Lower lobe of right lung (tissue), 2 donors: ENCODE measurements around the gene SEMA3G. TPM values are rescaled to one million over a fixed set of nuclear protein-coding genes. Genes with fewer than 3 reads are reported as not detected.

ENCODE experiments used
- ATAC-seq, 2 donors: fragments of 200-7000 bp; cut with Tn5 transposase; one replicate each; pipeline ENCODE4 v1.9.1; 2020 to 2022; ENCODE audit warnings: mild to moderate bottlenecking in 2 of 2, moderate library complexity in 2 of 2
- DNase-seq: peaks from one replicate; pipeline ENCODE4 v3.0.0-alpha.2; 2020
- H3K27ac ChIP-seq: fragments of 200-600 bp; one replicate; pipeline ENCODE4 v1.8.0; 2022
- H3K27me3 ChIP-seq: fragments of 200-600 bp; one replicate; pipeline ENCODE4 v1.8.0; 2022; ENCODE audit warnings: low read depth
- H3K36me3 ChIP-seq: fragments of 200-600 bp; one replicate; pipeline ENCODE4 v1.8.0; 2022; ENCODE audit warnings: mild to moderate bottlenecking
- H3K4me1 ChIP-seq: fragments of 200-600 bp; one replicate; pipeline ENCODE4 v1.8.0; 2022
- H3K4me3 ChIP-seq: fragments of 200-600 bp; one replicate; pipeline ENCODE4 v1.8.0; 2022; ENCODE audit warnings: mild to moderate bottlenecking
- H3K9me3 ChIP-seq: fragments of 200-600 bp; one replicate; pipeline ENCODE4 v1.8.0; 2022
- CTCF ChIP-seq: fragments of 200-600 bp; IDR thresholded peaks from one replicate; pipeline ENCODE4 v1.8.0; 2022; ENCODE audit warnings: antibody characterized with exemption, mild to moderate bottlenecking
- intact Hi-C: fragments of 100-400 bp; cut with DNase I; formaldehyde crosslinking; loops from one replicate; pipeline ENCODE4 v1.11.0; 2022
- total RNA-seq: library from RNA; stranded (reverse); fragmentation: NEBNext Ultra II Directional; extraction: Animal tissue kit (Norgen Biotek cat#: 25700); gene quantifications from one replicate; pipeline ENCODE4 v1.2.1, GENCODE V29; 2021
- donor health status: DM: no; HTN: yes; CAD: no; lungs with severe emphysema.

The SEMA3G gene
- total RNA-seq, 1 donor from 2014 or later, result 23.6 TPM

- H3K9me3 ChIP-seq, result no peaks in the 10 kb centered on the region
- H3K4me3 ChIP-seq, result no peak overlapping the region
- no peaks in the 10 kb centered on the region for H3K36me3 ChIP-seq
- ATAC-seq (no peak), DNase-seq (no peak)
- H3K27ac ChIP-seq, result no peak overlapping the region
- no peaks in the 10 kb centered on the region for H3K27me3 ChIP-seq
- H3K4me1 ChIP-seq, result peaks cover 28% of the 10 kb centered on the region
- intact Hi-C loops, result no loop called here
- TF ChIP-seq CTCF, result no peak
Measured at GRCh38 chr3:52447512-52448355, 2.8 kb upstream of the SEMA3G start.

DNA sequence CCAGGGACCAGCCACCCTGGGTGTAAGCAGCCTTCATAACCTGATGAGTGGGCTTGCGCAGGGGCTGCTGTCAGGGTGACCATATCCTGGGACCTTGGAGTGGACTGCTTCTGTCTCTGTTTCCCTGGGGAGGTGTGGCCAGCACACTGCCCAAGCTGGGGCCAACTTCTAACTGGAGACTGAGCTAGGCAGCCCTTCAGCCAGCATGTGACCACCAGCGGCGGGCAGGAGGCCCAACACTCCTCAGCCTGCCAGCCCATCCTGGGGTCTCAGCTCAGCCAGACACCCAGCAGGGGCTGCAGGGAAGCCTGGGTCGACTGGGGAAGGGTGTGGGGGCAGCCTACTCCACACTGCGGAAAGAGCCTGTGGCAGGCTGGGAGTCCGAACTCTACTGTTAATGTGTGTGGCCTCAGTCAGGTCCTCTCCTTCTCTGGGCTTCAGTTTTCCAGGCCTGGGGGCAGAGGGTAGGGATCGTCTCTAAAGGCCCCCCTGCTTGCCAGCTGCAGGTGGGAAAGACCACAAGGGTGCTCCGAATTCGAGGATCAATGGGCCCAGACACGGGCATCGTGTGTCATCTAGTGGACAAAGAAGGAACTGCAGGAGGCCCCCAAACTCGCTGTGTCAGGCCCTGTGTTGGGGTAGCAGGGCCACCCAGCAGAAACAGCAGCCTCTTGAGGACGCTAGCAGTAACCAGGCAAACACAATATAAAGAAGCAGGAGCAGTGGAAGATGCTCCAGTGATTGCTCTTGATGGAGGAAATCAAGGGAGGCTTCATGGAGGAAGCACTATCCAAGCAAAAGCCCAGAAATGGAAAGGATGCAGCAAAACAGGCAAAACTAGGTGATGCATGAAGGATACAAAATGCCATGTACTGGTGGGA is 2.0 kb upstream of the SEMA3G start:
- intact Hi-C loops, result no loop called here
- peak; percentile 67 for DNase-seq
- no peak overlapping the region for H3K27ac ChIP-seq
- H3K4me1 ChIP-seq, result peaks cover 28% of the 10 kb centered on the region
- peak; percentile 60 to 61 for ATAC-seq
- peak; percentile 100 for TF ChIP-seq CTCF
- H3K36me3 ChIP-seq, result no peaks in the 10 kb centered on the region
- no peak overlapping the region for H3K4me3 ChIP-seq
- no peaks in the 10 kb centered on the region for H3K27me3 ChIP-seq
- H3K9me3 ChIP-seq, result no peaks in the 10 kb centered on the region

GRCh38 chr3:52446042-52446441 is 1.1 kb upstream of the SEMA3G start:
- Histone ChIP-seq H3K36me3 (peaks cover 4% of the 10 kb centered on the region), H3K4me3 (no peak overlapping the region), H3K27me3 (no peaks in the 10 kb centered on the region), H3K27ac (no peak overlapping the region), H3K9me3 (no peaks in the 10 kb centered on the region), H3K4me1 (peaks cover 28% of the 10 kb centered on the region)
- intact Hi-C loops, result no loop called here
- DNase-seq (no peak), ATAC-seq (no peak)
- no peak for TF ChIP-seq CTCF

- no peak for DNase-seq
- ATAC-seq, result no peak
- peak overlapping the region; percentile 11 for H3K27ac ChIP-seq
- no peaks in the 10 kb centered on the region for H3K9me3 ChIP-seq
- no peak for TF ChIP-seq CTCF
- no peaks in the 10 kb centered on the region for H3K27me3 ChIP-seq
- intact Hi-C loops, result no loop called here
- peaks cover 22% of the 10 kb centered on the region for H3K4me1 ChIP-seq
- H3K4me3 ChIP-seq, result peak overlapping the region; percentile 41
- peaks cover 7% of the 10 kb centered on the region for H3K36me3 ChIP-seq
Measured at GRCh38 chr3:52443791-52444687, 864 bp downstream of the SEMA3G start.

- peak overlapping the region; percentile 41 for H3K4me3 ChIP-seq
Measured at GRCh38 chr3:52443268-52443610, 1.7 kb downstream of the SEMA3G start.

More at GRCh38 chr3:52443268-52443610, 1.7 kb downstream of the SEMA3G start:
- intact Hi-C loops, result no loop called here
- Histone ChIP-seq H3K9me3 (no peaks in the 10 kb centered on the region), H3K27ac (no peak overlapping the region), H3K36me3 (peaks cover 7% of the 10 kb centered on the region), H3K27me3 (no peaks in the 10 kb centered on the region), H3K4me1 (peaks cover 28% of the 10 kb centered on the region)
- no peak for ATAC-seq
- TF ChIP-seq CTCF, result no peak
- DNase-seq, result no peak
